K562 (cell line): ENCODE results near the gene RNMT. TPM values are rescaled to one million over a fixed set of nuclear protein-coding genes. Genes with fewer than 3 reads are reported as not detected.

Experiments
- ATAC-seq: fragments of 200-7000 bp; cut with Tn5 transposase; 3 replicates; pipeline ENCODE4 v1.9.1; 2020; ENCODE audit warnings: moderate library complexity
- BruUV-seq: library from RNA; stranded (reverse); fragments of 400-500 nt; replicated peaks from 2 replicates; lab custom pipeline; 2021; lab: Mats Ljungman, UMichigan
- CTCF ChIA-PET: fragments of 300-600 bp; formaldehyde crosslinking; extraction: SDS; loops from one replicate; lab custom pipeline; 2021; ENCODE audit warnings: low intra/inter-chr PET ratio; lab: Yijun Ruan, JAX
- POLR2A ChIA-PET: fragments of 300-600, 350-650 bp; sonication (Branson Sonifier 250); formaldehyde crosslinking; extraction: SDS; loops from one replicate; lab custom pipeline; 2021; ENCODE audit warnings: antibody characterized with exemption, inconsistent platforms; lab: Yijun Ruan, JAX
- DNase-seq, 4 experiments: peaks; one replicate each; pipeline versions ENCODE4 v3.0.0 to v3.0.0-alpha.2; 2011 to 2018; ENCODE audit warnings: low spot score in 3 of 4, mixed read lengths in 3 of 4; ENCODE audit errors: extremely low read depth in 1 of 4
- FAIRE-seq: peaks from 2 replicates; lab custom pipeline; 2011; peaks lifted over from hg19 to GRCh38; lab: Jason Lieb, UNC
- H2AFZ ChIP-seq: 2 replicates; pipeline ENCODE4 v1.6.0; 2011; ENCODE audit warnings: low read depth, low read length, control low read depth, inconsistent platforms
- H3K27ac ChIP-seq: fragments of 200-600 bp; 3 replicates; pipeline ENCODE4 v1.8.0; 2011; ENCODE audit warnings: low read depth, mild to moderate bottlenecking, control low read depth, inconsistent platforms, low read length, moderate library complexity, mixed read lengths; ENCODE audit errors: extremely low read depth
- H3K27me3 ChIP-seq, 2 experiments: fragments of 300-600 bp in 1 of 2; 2 replicates in 1 of 2; 3 replicates in 1 of 2; pipeline versions ENCODE4 v1.6.0 to v1.8.0; 2011; ENCODE audit warnings: inconsistent platforms in 2 of 2, low read length in 2 of 2, mild to moderate bottlenecking in 1 of 2, mixed read lengths in 1 of 2, moderate library complexity in 1 of 2; ENCODE audit not compliant: control insufficient read depth in 2 of 2, insufficient read depth in 2 of 2
- H3K36me3 ChIP-seq: fragments of 300-600 bp; 3 replicates; pipeline ENCODE4 v1.8.0; 2011; ENCODE audit warnings: mild to moderate bottlenecking, low read length, inconsistent platforms; ENCODE audit not compliant: control insufficient read depth, insufficient read depth
- H3K4me1 ChIP-seq, 2 experiments: fragments of 200-600 bp in 1 of 2; replicated peaks in 1 of 2; 2 replicates in 1 of 2; 3 replicates in 1 of 2; pipeline versions ENCODE4 v1.5.1 to v1.8.0; 2011; ENCODE audit warnings: inconsistent platforms in 2 of 2, low read length in 2 of 2, mild to moderate bottlenecking in 1 of 2, mixed read lengths in 1 of 2, moderate library complexity in 1 of 2; ENCODE audit not compliant: control insufficient read depth in 2 of 2, insufficient read depth in 2 of 2
- H3K4me2 ChIP-seq: 2 replicates; pipeline ENCODE4 v1.6.1; 2011; ENCODE audit warnings: low read length, control low read depth, inconsistent platforms, mixed read lengths; ENCODE audit not compliant: insufficient read depth
- H3K4me3 ChIP-seq: fragments of 200-600 bp; sonication (generic), shearing (Covaris generic); 2 replicates; pipeline ENCODE4 v1.5.1; 2016; ENCODE audit warnings: control low read depth, inconsistent platforms
- H3K79me2 ChIP-seq: fragments of 200-600 bp; 3 replicates; pipeline ENCODE4 v1.8.0; 2011; ENCODE audit warnings: low read length, inconsistent platforms; ENCODE audit not compliant: control insufficient read depth, insufficient read depth
- H3K9ac ChIP-seq, 2 experiments: 2 replicates each; pipeline versions ENCODE4 v1.6.0 to v1.6.1; 2011; ENCODE audit warnings: low read depth in 2 of 2, low read length in 2 of 2, control low read depth in 1 of 2, inconsistent platforms in 1 of 2, mild to moderate bottlenecking in 1 of 2, mixed read lengths in 1 of 2; ENCODE audit not compliant: insufficient read depth in 1 of 2
- H3K9me1 ChIP-seq: one replicate; pipeline ENCODE4 v1.6.0; 2011; ENCODE audit warnings: inconsistent platforms, mild to moderate bottlenecking, low read length, moderate library complexity; ENCODE audit not compliant: control insufficient read depth, insufficient read depth
- H3K9me3 ChIP-seq: replicated peaks from 2 replicates; pipeline ENCODE4 v1.5.1; 2011; ENCODE audit warnings: low read depth, low read length, inconsistent platforms; ENCODE audit not compliant: control insufficient read depth, insufficient read depth
- H4K20me1 ChIP-seq: replicated peaks from 2 replicates; pipeline ENCODE4 v1.6.1; 2011; ENCODE audit warnings: low read length, inconsistent platforms, mixed read lengths; ENCODE audit not compliant: control insufficient read depth, insufficient read depth
- ERF ChIP-seq: fragments of 450-650 bp; formaldehyde crosslinking; IDR thresholded peaks from 2 replicates; pipeline ENCODE4 v1.4.0; 2020; ENCODE audit warnings: mild to moderate bottlenecking, mixed read lengths
- HDAC3 ChIP-seq: fragments of 450-650 bp; IDR thresholded peaks from 2 replicates; pipeline ENCODE4 v1.6.1; 2018; ENCODE audit warnings: borderline replicate concordance, mild to moderate bottlenecking, moderate library complexity; ENCODE audit not compliant: partially characterized antibody
- KLF6 ChIP-seq: fragments of 250-450 bp; sonication (Bioruptor Pico); IDR thresholded peaks from 2 replicates; pipeline ENCODE4 v1.4.0; 2020; ENCODE audit warnings: mild to moderate bottlenecking, moderate library complexity, borderline replicate concordance
- LCOR ChIP-seq: sonication (generic); formaldehyde crosslinking; IDR thresholded peaks from 2 replicates; pipeline ENCODE4 v1.8.0; 2022; ENCODE audit warnings: mild to moderate bottlenecking, missing genetic modification reagents
- MEF2A ChIP-seq: IDR thresholded peaks from 2 replicates; pipeline ENCODE4 v1.6.1; 2011; ENCODE audit warnings: low read depth, mild to moderate bottlenecking, low read length, moderate library complexity; ENCODE audit not compliant: control insufficient read depth
- ZNF23 ChIP-seq: fragments of 250-450 bp; sonication (Bioruptor Pico); IDR thresholded peaks from 2 replicates; pipeline ENCODE4 v1.4.0; 2020; ENCODE audit warnings: mild to moderate bottlenecking
- ZNF407 ChIP-seq: fragments of 450-650 bp; IDR thresholded peaks from 2 replicates; pipeline ENCODE4 v1.6.1; 2016; ENCODE audit warnings: low read depth
- WGBS: fragments of 100-300 bp; shearing (Covaris generic); methylation state at CpG from one replicate; pipeline ENCODE4 v1.1.6; 2016; ENCODE audit warnings: low coverage, mixed read lengths; ENCODE audit not compliant: insufficient coverage; ENCODE audit errors: missing lambda C conversion rate; 5-methylcytosine and 5-hydroxymethylcytosine counted together
- in situ Hi-C: fragments of 300-500 bp; cut with MboI; formaldehyde crosslinking; loops from 4 replicates; pipeline ENCODE4 v1.15.0; 2018; ENCODE audit warnings: inconsistent platforms, mixed read lengths
- intact Hi-C: fragments of 100-400 bp; cut with micrococcal nuclease; formaldehyde crosslinking; loops from 2 replicates; pipeline ENCODE4 v1.14.2; 2022
- polyA plus RNA-seq, 8 experiments: library from polyadenylated mRNA; depleted of rRNA in 4 of 8; stranded (reverse) in 5 of 8; unstranded in 3 of 8; fragments of >200 nt; fragmentation: Nextera tagmentation in 2 of 8; fragmentation: Illumina TruSeq in 1 of 8; extraction: Ambion mirVana in 2 of 8; extraction: Trizol in 1 of 8; gene quantifications; 2 replicates each; pipeline versions ENCODE4 v1.2.1 to v1.2.3, GENCODE V29; 2011 to 2014; ENCODE audit warnings: inconsistent platforms in 1 of 8, missing spikeins in 1 of 8
- total RNA-seq, 7 experiments: library from RNA; depleted of rRNA in 6 of 7; stranded (reverse); fragments of >200 nt in 6 of 7; fragmentation: Illumina TruSeq in 2 of 7; extraction: Trizol in 2 of 7; gene quantifications; 2 replicates each; pipeline versions ENCODE4 v1.2.1 to v1.2.3, GENCODE V29; 2011 to 2021; ENCODE audit warnings: low replicate concordance in 1 of 7
- TF ChIP-seq, protein P1 (sequence below): fragments of 250-450 bp; sonication (Bioruptor Pico); IDR thresholded peaks from 2 replicates; pipeline ENCODE4 v1.4.0; 2020; ENCODE audit warnings: borderline replicate concordance

The RNMT gene
- total and polyA plus RNA-seq, 9 of the 15 experiments (the other 6 are each of a cell fraction or from before 2014, with no cell fraction given), result 20.2 to 63.4 (median 34.1) TPM

DNA sequence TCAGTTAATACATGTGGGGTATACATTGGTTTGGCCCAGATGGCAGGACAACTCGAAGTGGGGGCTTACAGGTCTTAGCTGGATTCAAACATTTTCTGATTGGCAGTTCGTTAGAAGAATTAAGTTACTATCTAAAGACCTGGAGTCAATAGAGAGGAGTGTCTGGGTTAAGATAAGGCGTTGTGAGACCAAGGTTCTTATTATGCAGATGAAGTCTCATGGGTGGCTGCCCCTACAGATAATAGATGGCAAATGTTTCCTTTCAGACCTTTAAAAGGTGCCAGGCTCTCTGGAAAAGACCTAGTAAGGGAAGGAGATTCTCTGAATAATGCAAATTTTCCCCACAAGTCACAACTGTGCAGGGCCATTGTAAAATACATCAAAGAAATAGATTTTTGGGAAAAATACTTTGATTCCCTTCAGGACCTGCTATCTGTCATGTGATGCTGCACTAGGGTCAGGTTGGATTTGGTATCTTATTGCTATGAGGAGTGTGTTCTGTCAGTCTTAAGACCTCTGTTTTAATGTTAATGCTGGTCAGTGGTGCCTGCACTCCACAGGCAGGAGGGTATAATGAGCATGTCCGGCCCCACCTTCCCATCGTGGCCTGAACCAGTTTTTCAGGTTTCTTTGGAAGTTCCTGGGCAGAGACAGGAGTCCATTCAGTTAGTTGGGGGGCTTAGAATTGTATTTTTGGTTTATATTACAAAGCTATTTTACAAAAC is 83.2 kb downstream of the RNMT start:
- TF ChIP-seq LCOR (CRISPR knock-in tag) (no peak), MEF2A (no peak), KLF6 (CRISPR knock-in tag) (no peak), HDAC3 (no peak), ZNF23 (CRISPR knock-in tag) (no peak), ERF (CRISPR knock-in tag) (no peak), ZNF407 (no peak)
- TF ChIP-seq, protein P1, sequence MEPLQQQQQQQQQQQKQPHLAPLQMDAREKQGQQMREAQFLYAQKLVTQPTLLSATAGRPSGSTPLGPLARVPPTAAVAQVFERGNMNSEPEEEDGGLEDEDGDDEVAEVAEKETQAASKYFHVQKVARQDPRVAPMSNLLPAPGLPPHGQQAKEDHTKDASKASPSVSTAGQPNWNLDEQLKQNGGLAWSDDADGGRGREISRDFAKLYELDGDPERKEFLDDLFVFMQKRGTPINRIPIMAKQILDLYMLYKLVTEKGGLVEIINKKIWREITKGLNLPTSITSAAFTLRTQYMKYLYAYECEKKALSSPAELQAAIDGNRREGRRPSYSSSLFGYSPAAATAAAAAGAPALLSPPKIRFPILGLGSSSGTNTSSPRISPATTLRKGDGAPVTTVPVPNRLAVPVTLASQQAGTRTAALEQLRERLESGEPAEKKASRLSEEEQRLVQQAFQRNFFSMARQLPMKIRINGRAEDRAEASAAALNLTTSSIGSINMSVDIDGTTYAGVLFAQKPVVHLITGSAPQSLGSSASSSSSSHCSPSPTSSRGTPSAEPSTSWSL (CRISPR knock-in tag), result no peak
- H3K4me3 ChIP-seq, result no peak overlapping the region
- no peak overlapping the region for H3K4me2 ChIP-seq
- DNase-seq (no peak), ATAC-seq (no peak), FAIRE-seq (no peak)
- no peak overlapping the region for H2AFZ ChIP-seq
- H4K20me1 ChIP-seq, result no peaks in the 10 kb centered on the region
- ChIA-PET CTCF (no interaction called here), POLR2A (no interaction called here)
- in situ Hi-C loops, result no loop called here
- H3K9ac ChIP-seq, result no peak overlapping the region
- intact Hi-C loops, result no loop called here
- H3K9me3 ChIP-seq, result no peaks in the 10 kb centered on the region
- no peaks in the 10 kb centered on the region for H3K4me1 ChIP-seq
- H3K36me3 ChIP-seq, result no peaks in the 10 kb centered on the region
- no TSS peak for BruUV-seq
- no peak overlapping the region for H3K27ac ChIP-seq
- H3K9me1 ChIP-seq, result no peaks in the 10 kb centered on the region
- no peaks in the 10 kb centered on the region for H3K79me2 ChIP-seq
- no peaks in the 10 kb centered on the region; a peak in 1 of 5 replicates for H3K27me3 ChIP-seq
- 1% methylated on average over 5 of the region's 5 CpGs for WGBS
